Measurements from ENCODE around the gene EMC6. TPM values are rescaled to one million over a fixed set of nuclear protein-coding genes. Genes with fewer than 3 reads are reported as not detected.

The EMC6 gene
- total RNA-seq, 1 experiment from 2014 or later, result 72.2 TPM

DNA sequence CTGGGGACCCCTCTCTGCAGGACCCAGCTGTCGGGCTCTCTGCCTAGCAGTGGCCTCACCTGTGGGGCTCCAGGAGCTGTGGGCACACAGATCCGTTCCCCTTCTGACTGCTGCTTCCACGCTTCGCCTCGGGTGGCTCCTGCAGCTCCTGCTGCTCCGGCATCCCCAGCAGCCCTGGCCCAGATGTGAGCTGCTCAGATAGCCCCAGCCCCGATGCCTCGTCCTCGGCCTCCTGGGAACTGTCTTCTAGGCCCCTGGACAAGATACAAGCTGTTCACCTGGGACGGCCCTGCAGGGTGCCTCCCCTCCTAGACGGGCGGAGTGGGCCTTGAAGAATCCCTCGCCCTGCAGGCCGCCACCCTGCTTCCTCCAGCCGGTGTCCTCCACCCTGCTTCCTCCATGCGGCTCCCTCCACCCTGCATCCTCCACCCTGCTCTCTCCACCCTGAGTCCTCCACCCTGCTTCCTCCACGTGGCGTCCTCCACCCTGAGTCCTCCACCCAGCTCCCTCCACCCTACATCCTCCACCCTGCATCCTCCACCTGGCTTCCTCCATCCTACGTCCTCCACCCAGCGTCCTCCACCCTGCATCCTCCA is 11.0 kb downstream of the EMC6 start:
- no peak overlapping the region for H4K8ac ChIP-seq (replicated peaks; ENCODE audit: insufficient read length, low read depth, low read length)
- no peak overlapping the region for H4K5ac ChIP-seq (ENCODE audit: insufficient read length, low read depth, low read length)
- no peak overlapping the region for H2BK15ac ChIP-seq (ENCODE audit: low read depth, low read length)
- no peak overlapping the region for H3T11ph ChIP-seq (ENCODE audit: low read length)
- TF ChIP-seq, protein P1, sequence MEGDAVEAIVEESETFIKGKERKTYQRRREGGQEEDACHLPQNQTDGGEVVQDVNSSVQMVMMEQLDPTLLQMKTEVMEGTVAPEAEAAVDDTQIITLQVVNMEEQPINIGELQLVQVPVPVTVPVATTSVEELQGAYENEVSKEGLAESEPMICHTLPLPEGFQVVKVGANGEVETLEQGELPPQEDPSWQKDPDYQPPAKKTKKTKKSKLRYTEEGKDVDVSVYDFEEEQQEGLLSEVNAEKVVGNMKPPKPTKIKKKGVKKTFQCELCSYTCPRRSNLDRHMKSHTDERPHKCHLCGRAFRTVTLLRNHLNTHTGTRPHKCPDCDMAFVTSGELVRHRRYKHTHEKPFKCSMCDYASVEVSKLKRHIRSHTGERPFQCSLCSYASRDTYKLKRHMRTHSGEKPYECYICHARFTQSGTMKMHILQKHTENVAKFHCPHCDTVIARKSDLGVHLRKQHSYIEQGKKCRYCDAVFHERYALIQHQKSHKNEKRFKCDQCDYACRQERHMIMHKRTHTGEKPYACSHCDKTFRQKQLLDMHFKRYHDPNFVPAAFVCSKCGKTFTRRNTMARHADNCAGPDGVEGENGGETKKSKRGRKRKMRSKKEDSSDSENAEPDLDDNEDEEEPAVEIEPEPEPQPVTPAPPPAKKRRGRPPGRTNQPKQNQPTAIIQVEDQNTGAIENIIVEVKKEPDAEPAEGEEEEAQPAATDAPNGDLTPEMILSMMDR (conservative IDR thresholded peaks at IDR 0.05), result no peak
- no peak overlapping the region for H2BK12ac ChIP-seq (ENCODE audit: insufficient read length, low read depth, low read length)
- no peak overlapping the region for H3K27ac ChIP-seq (ENCODE audit: insufficient read length, low read depth, low read length)
- no peaks in the 10 kb centered on the region for H4K20me1 ChIP-seq (ENCODE audit: control insufficient read depth, insufficient read depth, insufficient read length)
- Mint-ChIP-seq H3K9me3 (no peaks in the 10 kb centered on the region), H3K36me3 (ENCODE audit: insufficient read depth in 1 of 3, low read depth in 3 of 3) (no peaks in the 10 kb centered on the region; a peak in 1 of 7 replicates), H3K4me1 (peaks cover 9 to 19% of the 10 kb centered on the region in 2 experiments), H3K27me3 (ENCODE audit: low read depth) (peaks cover 4% of the 10 kb centered on the region; the same call in 1 of the 2 replicates), H3K4me3 (no peak overlapping the region), H3K27ac (no peak overlapping the region)
- H3K56ac ChIP-seq (ENCODE audit: insufficient read length, low read depth, low read length), result no peak overlapping the region
- H3K23me2 ChIP-seq (ENCODE audit: insufficient read length, low read depth, low read length, poor library complexity, severe bottlenecking), result no peaks in the 10 kb centered on the region
- no peak overlapping the region for H3K4ac ChIP-seq (ENCODE audit: low read depth, low read length)
- H3K9me3 ChIP-seq (ENCODE audit: control insufficient read depth, low read depth, low read length), result no peaks in the 10 kb centered on the region
- no peak overlapping the region for H3K23ac ChIP-seq (ENCODE audit: insufficient read length, low read depth, low read length)
- H2BK120ac ChIP-seq (ENCODE audit: low read depth, low read length, poor library complexity, severe bottlenecking), result no peak overlapping the region
- H3K79me2 ChIP-seq (ENCODE audit: insufficient read depth, low read length), result no peaks in the 10 kb centered on the region
- no peaks in the 10 kb centered on the region for H3K27me3 ChIP-seq (ENCODE audit: insufficient read depth, low read length)
- H3K18ac ChIP-seq (ENCODE audit: insufficient read length, low read depth, low read length), result no peak overlapping the region
- no peak overlapping the region for H3K4me2 ChIP-seq (ENCODE audit: insufficient read depth, insufficient read length, low read length)
- H2AK5ac ChIP-seq (ENCODE audit: insufficient read length, low read length), result no peak overlapping the region
- no CpG with 5 or more reads among the region's 20 CpGs for WGBS (ENCODE audit: extremely low coverage, insufficient read length, low lambda C conversion rate)
- no peak overlapping the region for H2BK20ac ChIP-seq (ENCODE audit: low read depth, low read length, poor library complexity, severe bottlenecking)
- H3K4me1 ChIP-seq (ENCODE audit: insufficient read depth, low read length), result no peaks in the 10 kb centered on the region
- no peak overlapping the region for H3K9ac ChIP-seq (ENCODE audit: extremely low read depth, insufficient read length, low read length)
- H3K79me1 ChIP-seq (ENCODE audit: insufficient read depth, low read depth, low read length, poor library complexity, severe bottlenecking), result no peaks in the 10 kb centered on the region
- no peak overlapping the region for H2BK5ac ChIP-seq (ENCODE audit: insufficient read length, low read length)
- no peak overlapping the region for H4K91ac ChIP-seq (ENCODE audit: insufficient read length, low read depth, low read length)
- no peak for DNase-seq
- H2AFZ ChIP-seq (ENCODE audit: low read length), result no peak overlapping the region
- no peak overlapping the region for H3K14ac ChIP-seq (ENCODE audit: insufficient read depth, low read length)
